HAP-1 (cell line): ENCODE data around the gene CHD6.

ENCODE experiments used
- DNase-seq, 2 experiments: peaks; one replicate each; pipeline ENCODE4 v3.0.0-alpha.2; 2016 to 2020; ENCODE audit warnings: low spot score in 2 of 2
- H3K27me3 ChIP-seq: fragments of 250-450 bp; sonication (Bioruptor Pico); 2 replicates; pipeline ENCODE4 v1.5.1; 2020; ENCODE audit warnings: low read depth, mild to moderate bottlenecking, moderate library complexity
- H3K36me3 ChIP-seq: fragments of 250-450 bp; sonication (Bioruptor Pico); replicated peaks from 2 replicates; pipeline ENCODE4 v1.5.1; 2020; ENCODE audit warnings: mild to moderate bottlenecking
- H3K4me1 ChIP-seq: fragments of 250-450 bp; sonication (Bioruptor Pico); 2 replicates; pipeline ENCODE4 v1.5.1; 2020; ENCODE audit warnings: mild to moderate bottlenecking
- H3K4me3 ChIP-seq: fragments of 250-450 bp; sonication (Bioruptor Pico); 2 replicates; pipeline ENCODE4 v1.5.1; 2020; ENCODE audit warnings: mild to moderate bottlenecking, moderate library complexity
- H3K9me3 ChIP-seq: fragments of 250-450 bp; sonication (Bioruptor Pico); 2 replicates; pipeline ENCODE4 v1.5.1; 2020; ENCODE audit warnings: mild to moderate bottlenecking, moderate library complexity
- in situ Hi-C: fragments of 300-500 bp; cut with MboI; formaldehyde crosslinking; loops from 3 replicates; pipeline ENCODE4 v1.14.3; 2020; ENCODE audit warnings: low sequenced_read_pairs, inconsistent platforms, mixed read lengths

Gene CHD6

GRCh38 chr20:41394931-41395666 lies 223.1 kb downstream of the CHD6 start:
- no peak for DNase-seq
- Histone ChIP-seq H3K27me3 (no peaks in the 10 kb centered on the region), H3K36me3 (no peaks in the 10 kb centered on the region), H3K4me1 (no peaks in the 10 kb centered on the region), H3K9me3 (no peaks in the 10 kb centered on the region), H3K4me3 (no peak overlapping the region)
- in situ Hi-C loops: no loop called here

GRCh38 chr20:41394081-41394480 lies 224.1 kb downstream of the CHD6 start:
- H3K4me1 ChIP-seq: no peaks in the 10 kb centered on the region
- in situ Hi-C loops: no loop called here
- no peaks in the 10 kb centered on the region for H3K27me3 ChIP-seq
- no peaks in the 10 kb centered on the region for H3K36me3 ChIP-seq
- DNase-seq: no peak
- H3K9me3 ChIP-seq: no peaks in the 10 kb centered on the region
- H3K4me3 ChIP-seq: no peak overlapping the region

- no peaks in the 10 kb centered on the region for H3K4me1 ChIP-seq
- in situ Hi-C loops: no loop called here
- no peaks in the 10 kb centered on the region for H3K36me3 ChIP-seq
- H3K27me3 ChIP-seq: no peaks in the 10 kb centered on the region
- H3K4me3 ChIP-seq: no peak overlapping the region
- H3K9me3 ChIP-seq: no peaks in the 10 kb centered on the region
- no peak for DNase-seq
These were observed 224.5 kb downstream of the CHD6 start for GRCh38 chr20:41393705-41394066.

GRCh38 chr20:41392871-41393704 lies 225.1 kb downstream of the CHD6 start:
- Histone ChIP-seq H3K4me1 (no peaks in the 10 kb centered on the region), H3K4me3 (no peak overlapping the region), H3K27me3 (no peaks in the 10 kb centered on the region), H3K9me3 (no peaks in the 10 kb centered on the region), H3K36me3 (no peaks in the 10 kb centered on the region)
- in situ Hi-C loops: no loop called here
- no peak for DNase-seq

GRCh38 chr20:41392295-41392694 lies 225.9 kb downstream of the CHD6 start:
- in situ Hi-C loops: no loop called here
- Histone ChIP-seq H3K36me3 (no peaks in the 10 kb centered on the region), H3K4me3 (no peak overlapping the region), H3K27me3 (no peaks in the 10 kb centered on the region), H3K9me3 (no peaks in the 10 kb centered on the region), H3K4me1 (no peaks in the 10 kb centered on the region)
- DNase-seq: no peak

DNA sequence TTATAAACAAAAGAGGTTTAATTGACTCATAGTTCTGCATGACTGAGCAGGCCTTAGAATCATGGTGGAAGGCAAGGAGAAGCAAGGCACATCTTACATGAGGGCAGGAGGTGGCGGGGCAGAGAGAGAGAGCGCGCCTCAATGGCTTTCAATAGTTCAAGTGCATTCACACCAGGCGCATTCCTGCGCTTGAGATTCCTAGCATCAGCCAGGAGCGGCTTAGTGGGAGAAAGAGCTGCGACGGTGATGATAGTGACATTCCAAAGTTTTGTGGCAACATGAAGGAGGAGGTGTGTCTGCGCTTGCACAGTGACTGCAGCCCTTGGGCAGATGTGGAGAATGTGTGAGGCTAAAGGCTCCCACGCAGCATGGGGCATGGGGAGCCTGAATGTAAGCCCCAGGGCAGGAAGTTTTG lies 226.6 kb downstream of the CHD6 start:
- Histone ChIP-seq H3K36me3 (no peaks in the 10 kb centered on the region), H3K9me3 (no peaks in the 10 kb centered on the region), H3K4me1 (no peaks in the 10 kb centered on the region), H3K27me3 (no peaks in the 10 kb centered on the region), H3K4me3 (no peak overlapping the region)
- peak in 1 of 2 experiments; percentile 17 for DNase-seq
- in situ Hi-C loops: no loop called here

- no peaks in the 10 kb centered on the region for H3K9me3 ChIP-seq
- DNase-seq: no peak
- in situ Hi-C loops: no loop called here
- no peaks in the 10 kb centered on the region for H3K27me3 ChIP-seq
- H3K36me3 ChIP-seq: no peaks in the 10 kb centered on the region
- H3K4me1 ChIP-seq: no peaks in the 10 kb centered on the region
- H3K4me3 ChIP-seq: no peak overlapping the region
These were observed 227.3 kb downstream of the CHD6 start for GRCh38 chr20:41390889-41391288.

- H3K36me3 ChIP-seq: no peaks in the 10 kb centered on the region
- H3K27me3 ChIP-seq: no peaks in the 10 kb centered on the region
- no peak for DNase-seq
- H3K9me3 ChIP-seq: no peaks in the 10 kb centered on the region
- no peak overlapping the region for H3K4me3 ChIP-seq
- H3K4me1 ChIP-seq: no peaks in the 10 kb centered on the region
- in situ Hi-C loops: no loop called here
These were observed 230.7 kb downstream of the CHD6 start for GRCh38 chr20:41387444-41387851.

- Histone ChIP-seq H3K4me3 (no peak overlapping the region), H3K27me3 (no peaks in the 10 kb centered on the region), H3K4me1 (no peaks in the 10 kb centered on the region), H3K36me3 (no peaks in the 10 kb centered on the region), H3K9me3 (no peaks in the 10 kb centered on the region)
- in situ Hi-C loops: no loop called here
- DNase-seq: no peak
These were observed 231.4 kb downstream of the CHD6 start for GRCh38 chr20:41386502-41387427.

DNA sequence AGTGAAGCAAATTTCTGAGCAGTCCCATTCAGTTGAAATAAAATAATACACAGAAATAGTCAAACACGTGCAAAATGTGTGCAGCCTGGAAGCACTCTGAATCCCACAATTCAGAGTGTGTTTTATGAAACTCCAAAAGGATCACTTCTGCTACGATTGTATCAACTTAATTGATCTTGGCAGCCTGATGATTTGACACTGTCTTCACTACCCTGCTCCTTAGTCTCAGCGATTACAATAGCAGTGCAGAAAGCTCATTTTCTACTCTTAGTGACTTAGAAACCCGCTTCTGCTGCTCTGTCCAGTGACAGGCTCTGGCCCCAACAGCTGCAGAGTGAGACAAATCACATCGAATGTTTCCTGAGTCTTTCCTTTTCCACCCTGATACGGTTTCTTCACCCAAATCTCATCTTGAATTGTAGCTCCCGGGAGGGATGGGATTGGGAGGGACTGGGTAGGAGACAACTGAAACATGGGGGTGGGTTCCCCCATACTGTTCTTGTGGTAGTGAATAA lies 235.3 kb downstream of the CHD6 start:
- in situ Hi-C loops: no loop called here
- DNase-seq: no peak
- H3K36me3 ChIP-seq: no peaks in the 10 kb centered on the region
- H3K4me3 ChIP-seq: no peak overlapping the region
- peaks cover 14% of the 10 kb centered on the region for H3K27me3 ChIP-seq
- H3K9me3 ChIP-seq: no peaks in the 10 kb centered on the region
- no peaks in the 10 kb centered on the region for H3K4me1 ChIP-seq

DNA sequence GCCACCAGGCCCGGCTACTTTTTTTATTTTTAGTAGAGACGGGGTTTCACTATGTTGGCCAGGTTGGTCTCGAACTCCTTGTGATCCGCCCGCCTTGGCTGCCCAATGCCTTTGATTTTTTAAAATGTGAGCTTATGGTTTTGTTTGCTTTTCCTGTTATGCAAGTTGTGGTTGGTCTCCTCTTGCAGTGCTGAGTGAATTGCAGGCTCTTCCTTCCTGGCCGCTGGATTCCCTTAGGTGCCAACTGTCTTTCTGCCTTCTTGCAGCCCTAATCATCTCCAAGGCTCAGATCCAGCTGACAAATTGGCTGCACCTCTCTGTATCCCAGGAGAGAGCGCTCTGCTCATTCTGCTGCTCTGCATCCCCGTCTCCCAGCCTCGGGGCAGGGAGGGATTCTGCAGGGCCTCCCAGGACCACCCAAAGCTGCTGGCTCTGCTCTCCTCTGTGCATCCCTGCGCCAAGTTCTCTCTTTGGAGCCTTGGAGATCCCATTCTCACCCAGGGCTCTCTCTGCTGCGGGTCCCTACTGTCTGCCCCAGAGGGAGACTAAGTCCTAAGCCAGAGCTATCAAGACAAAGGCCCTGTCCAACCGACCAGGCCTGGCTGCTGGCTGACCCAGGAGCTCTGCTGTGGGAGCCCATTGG lies 237.5 kb downstream of the CHD6 start:
- Histone ChIP-seq H3K4me1 (no peaks in the 10 kb centered on the region), H3K27me3 (peaks cover 14% of the 10 kb centered on the region), H3K9me3 (no peaks in the 10 kb centered on the region), H3K4me3 (no peak overlapping the region), H3K36me3 (no peaks in the 10 kb centered on the region)
- in situ Hi-C loops: no loop called here
- no peak for DNase-seq

- no peaks in the 10 kb centered on the region for H3K4me1 ChIP-seq
- peaks cover 14% of the 10 kb centered on the region for H3K27me3 ChIP-seq
- no peaks in the 10 kb centered on the region for H3K9me3 ChIP-seq
- H3K4me3 ChIP-seq: no peak overlapping the region
- no peak for DNase-seq
- H3K36me3 ChIP-seq: no peaks in the 10 kb centered on the region
- in situ Hi-C loops: no loop called here
These were observed 238.6 kb downstream of the CHD6 start for GRCh38 chr20:41379551-41379950.

DNA sequence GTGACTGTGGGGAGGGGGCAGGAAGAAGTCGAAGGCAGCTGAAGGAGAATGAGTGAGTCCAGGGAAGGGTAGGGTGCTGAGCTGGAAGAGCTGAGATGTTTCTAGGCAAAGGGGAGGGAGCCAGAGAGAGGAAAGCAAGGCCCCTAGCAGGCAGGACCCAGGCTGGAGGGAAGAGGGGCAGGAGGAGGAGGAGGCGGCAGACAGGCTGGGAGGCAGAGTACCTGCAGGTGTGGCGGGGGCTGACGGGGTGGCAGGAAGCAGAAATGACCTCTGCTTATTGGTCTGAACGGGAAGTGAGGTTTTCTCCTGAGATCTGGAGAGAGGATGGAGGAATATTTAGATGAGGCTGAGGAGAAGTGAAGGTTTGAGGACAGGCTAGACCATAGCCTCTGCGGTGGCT lies 240.9 kb downstream of the CHD6 start:
- in situ Hi-C loops: no loop called here
- Histone ChIP-seq H3K36me3 (no peaks in the 10 kb centered on the region), H3K9me3 (no peaks in the 10 kb centered on the region), H3K4me1 (no peaks in the 10 kb centered on the region), H3K27me3 (peaks cover 14% of the 10 kb centered on the region), H3K4me3 (no peak overlapping the region)
- no peak for DNase-seq
